K562 (cell line): Measurements from ENCODE around the gene NABP1.

Experiments
- CHD4 ChIP-seq: fragments of 200-600 bp; sonication (generic); IDR thresholded peaks from 3 replicates; pipeline ENCODE4 v1.6.1; 2012; ENCODE audit warnings: low read depth, mild to moderate bottlenecking, mixed read lengths, low read length, inconsistent platforms; ENCODE audit not compliant: insufficient read depth, insufficient replicate concordance, poor library complexity, severe bottlenecking
- GATAD2B ChIP-seq: fragments of 450-650 bp; IDR thresholded peaks from 2 replicates; pipeline ENCODE4 v1.6.1; 2017; ENCODE audit warnings: mild to moderate bottlenecking, borderline replicate concordance
- TCF7L2 ChIP-seq: fragments of 150-350 bp; IDR thresholded peaks from 2 replicates; pipeline ENCODE4 v1.6.1; 2016; ENCODE audit warnings: low read depth, mild to moderate bottlenecking, low read length, moderate library complexity

DNA sequence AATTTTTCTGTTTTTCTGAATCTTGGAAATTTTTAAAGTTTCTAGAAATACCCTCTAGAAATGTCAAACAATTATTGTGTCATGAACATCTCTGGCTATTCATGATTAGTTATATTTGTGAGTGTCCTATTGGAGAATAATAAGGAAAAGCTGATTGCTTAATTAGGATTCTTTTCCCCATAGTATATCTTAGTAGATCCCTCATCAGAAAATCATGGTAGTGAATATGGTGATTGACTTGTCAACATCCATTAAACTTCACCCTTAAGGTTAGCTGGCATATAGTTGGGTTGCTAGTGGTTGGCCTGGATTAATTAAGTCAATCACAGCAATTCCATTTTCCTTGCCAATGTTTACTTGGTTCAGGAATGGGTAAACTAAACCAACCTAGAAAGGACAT, 18.7 kb upstream of the NABP1 start:
- TF ChIP-seq CHD4 = no peak
- no peak for TF ChIP-seq TCF7L2
- TF ChIP-seq GATAD2B = no peak
